Effector memory CD8-positive, alpha-beta T cell (primary cell): Measurements from ENCODE around the gene MTFP1.

ENCODE experiments used
- ATAC-seq: fragments of 150-1000 bp; cut with Tn5 transposase; replicated peaks from 2 replicates; pipeline ENCODE4 v1.10.0; 2021; ENCODE audit warnings: mild to moderate bottlenecking, moderate library complexity
- DNase-seq, 3 experiments: peaks; one replicate each; pipeline ENCODE4 v3.0.0; 2021
- H3K27ac Mint-ChIP-seq, 2 donors: one replicate each; pipeline ENCODE4 v1.8.0; 2022; ENCODE audit warnings: mild to moderate bottlenecking in 2 of 2, mixed read lengths in 2 of 2, moderate library complexity in 2 of 2
- H3K27me3 Mint-ChIP-seq, 2 donors: one replicate each; pipeline ENCODE4 v1.8.0; 2022; ENCODE audit warnings: mixed read lengths in 2 of 2
- H3K36me3 Mint-ChIP-seq: one replicate; pipeline ENCODE4 v1.8.0; 2022; ENCODE audit warnings: mild to moderate bottlenecking, moderate library complexity, mixed read lengths; ENCODE audit not compliant: insufficient read depth
- H3K4me1 Mint-ChIP-seq, 2 donors: one replicate each; pipeline ENCODE4 v1.8.0; 2022; ENCODE audit warnings: low read depth in 2 of 2, mixed read lengths in 2 of 2
- H3K4me3 Mint-ChIP-seq, 2 donors: one replicate each; pipeline ENCODE4 v1.8.0; 2022; ENCODE audit warnings: mild to moderate bottlenecking in 2 of 2, mixed read lengths in 2 of 2, moderate library complexity in 2 of 2
- H3K9me3 Mint-ChIP-seq, 2 donors: one replicate each; pipeline ENCODE4 v1.8.0; 2022; ENCODE audit warnings: mixed read lengths in 2 of 2

The MTFP1 gene

DNA sequence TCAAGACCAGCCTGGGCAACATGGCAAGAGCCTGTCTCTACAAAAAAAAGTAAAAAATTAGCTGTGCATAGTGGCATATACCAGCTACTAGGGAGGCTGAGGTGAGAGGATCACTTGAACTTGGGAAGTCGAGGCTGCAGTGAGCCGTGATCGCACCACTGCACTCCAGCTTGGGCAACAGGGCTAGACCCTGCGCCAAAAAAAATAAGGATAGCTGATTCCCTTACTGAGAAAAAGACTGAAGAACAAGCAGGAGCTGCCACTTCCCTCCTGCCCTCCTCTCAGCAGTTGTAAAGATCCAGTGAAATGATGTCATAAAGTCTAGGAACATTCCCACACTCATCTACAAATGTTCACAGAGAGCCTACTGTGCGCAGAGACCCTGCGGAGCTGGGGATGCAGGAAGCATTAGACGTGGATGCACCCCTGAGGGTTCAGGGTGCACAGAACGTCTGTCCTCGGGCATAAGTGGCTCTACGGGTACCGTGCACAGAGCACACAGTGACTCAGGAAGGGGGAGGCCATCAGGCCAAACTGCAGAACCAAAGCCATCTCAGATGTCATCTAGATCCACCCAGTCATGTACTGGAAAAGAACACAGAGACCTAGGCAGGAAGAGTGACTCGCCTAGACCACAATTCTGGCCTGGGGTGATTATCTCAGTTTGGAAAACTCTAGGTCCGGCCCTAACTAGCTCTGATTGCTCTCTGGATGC lies 17.0 kb upstream of the MTFP1 start:
- ATAC-seq = no peak
- H3K27me3 Mint-ChIP-seq = no peaks in the 10 kb centered on the region
- no peak overlapping the region for H3K4me3 Mint-ChIP-seq
- no peaks in the 10 kb centered on the region for H3K9me3 Mint-ChIP-seq
- H3K36me3 Mint-ChIP-seq = no peaks in the 10 kb centered on the region
- H3K4me1 Mint-ChIP-seq = no peaks in the 10 kb centered on the region
- no peak for DNase-seq
- H3K27ac Mint-ChIP-seq = no peak overlapping the region

GRCh38 chr22:30411780-30412179 lies 13.8 kb upstream of the MTFP1 start:
- DNase-seq (no peak), ATAC-seq (no peak)
- Mint-ChIP-seq H3K4me1 (no peaks in the 10 kb centered on the region), H3K27ac (peak overlapping the region in 1 of 2 donors; percentile 35), H3K9me3 (no peaks in the 10 kb centered on the region), H3K36me3 (peaks cover 3% of the 10 kb centered on the region), H3K27me3 (no peaks in the 10 kb centered on the region), H3K4me3 (no peak overlapping the region)

DNA sequence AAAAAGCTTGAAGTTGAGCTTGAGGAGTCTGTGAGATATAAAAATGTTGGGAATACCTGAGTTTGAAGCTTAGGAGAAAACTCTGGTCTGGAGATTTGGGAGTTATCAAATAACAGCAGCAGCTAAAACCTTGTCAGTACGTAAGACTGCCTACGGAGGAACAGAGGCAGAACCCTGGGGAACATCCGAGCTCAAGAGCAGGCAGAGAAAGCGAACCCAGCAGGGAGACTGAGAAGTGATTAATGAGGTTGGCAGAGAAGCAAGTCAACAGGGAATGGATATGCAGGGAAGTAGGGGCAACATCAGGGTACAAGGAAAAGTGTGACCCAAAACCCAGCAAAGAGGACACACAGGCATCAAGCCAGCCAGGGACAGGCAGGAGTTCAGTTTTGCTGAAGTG lies 12.6 kb upstream of the MTFP1 start:
- DNase-seq (no peak), ATAC-seq (no peak)
- Mint-ChIP-seq H3K4me1 (no peaks in the 10 kb centered on the region), H3K36me3 (peaks cover 5% of the 10 kb centered on the region), H3K9me3 (no peaks in the 10 kb centered on the region), H3K27me3 (no peaks in the 10 kb centered on the region), H3K27ac (no peak overlapping the region), H3K4me3 (no peak overlapping the region)

- Mint-ChIP-seq H3K36me3 (peaks cover 8% of the 10 kb centered on the region), H3K27ac (no peak overlapping the region), H3K9me3 (no peaks in the 10 kb centered on the region), H3K4me1 (no peaks in the 10 kb centered on the region), H3K4me3 (no peak overlapping the region), H3K27me3 (no peaks in the 10 kb centered on the region)
- no peak for DNase-seq
- ATAC-seq = no peak
Measured at GRCh38 chr22:30413745-30414524, 11.6 kb upstream of the MTFP1 start.

- Mint-ChIP-seq H3K9me3 (no peaks in the 10 kb centered on the region), H3K36me3 (peaks cover 8% of the 10 kb centered on the region), H3K4me3 (no peak overlapping the region), H3K27ac (peak overlapping the region in 1 of 2 donors; percentile 49), H3K4me1 (no peaks in the 10 kb centered on the region), H3K27me3 (no peaks in the 10 kb centered on the region)
- no peak for DNase-seq
- ATAC-seq = no peak
Measured at GRCh38 chr22:30414525-30415047, 11.0 kb upstream of the MTFP1 start.

- DNase-seq (no peak), ATAC-seq (no peak)
- Mint-ChIP-seq H3K4me3 (no peak overlapping the region), H3K9me3 (no peaks in the 10 kb centered on the region), H3K27me3 (no peaks in the 10 kb centered on the region), H3K27ac (no peak overlapping the region), H3K4me1 (no peaks in the 10 kb centered on the region), H3K36me3 (peaks cover 12% of the 10 kb centered on the region)
Measured at GRCh38 chr22:30416403-30416802, 9.2 kb upstream of the MTFP1 start.

- no peak for ATAC-seq
- no peak for DNase-seq
- H3K27ac Mint-ChIP-seq = no peak overlapping the region
- H3K27me3 Mint-ChIP-seq = no peaks in the 10 kb centered on the region
- H3K9me3 Mint-ChIP-seq = no peaks in the 10 kb centered on the region
- H3K36me3 Mint-ChIP-seq = peaks cover 12% of the 10 kb centered on the region
- no peak overlapping the region for H3K4me3 Mint-ChIP-seq
- H3K4me1 Mint-ChIP-seq = peaks cover 2 to 3% of the 10 kb centered on the region in 2 donors
Measured at GRCh38 chr22:30416837-30417236, 8.7 kb upstream of the MTFP1 start.

DNA sequence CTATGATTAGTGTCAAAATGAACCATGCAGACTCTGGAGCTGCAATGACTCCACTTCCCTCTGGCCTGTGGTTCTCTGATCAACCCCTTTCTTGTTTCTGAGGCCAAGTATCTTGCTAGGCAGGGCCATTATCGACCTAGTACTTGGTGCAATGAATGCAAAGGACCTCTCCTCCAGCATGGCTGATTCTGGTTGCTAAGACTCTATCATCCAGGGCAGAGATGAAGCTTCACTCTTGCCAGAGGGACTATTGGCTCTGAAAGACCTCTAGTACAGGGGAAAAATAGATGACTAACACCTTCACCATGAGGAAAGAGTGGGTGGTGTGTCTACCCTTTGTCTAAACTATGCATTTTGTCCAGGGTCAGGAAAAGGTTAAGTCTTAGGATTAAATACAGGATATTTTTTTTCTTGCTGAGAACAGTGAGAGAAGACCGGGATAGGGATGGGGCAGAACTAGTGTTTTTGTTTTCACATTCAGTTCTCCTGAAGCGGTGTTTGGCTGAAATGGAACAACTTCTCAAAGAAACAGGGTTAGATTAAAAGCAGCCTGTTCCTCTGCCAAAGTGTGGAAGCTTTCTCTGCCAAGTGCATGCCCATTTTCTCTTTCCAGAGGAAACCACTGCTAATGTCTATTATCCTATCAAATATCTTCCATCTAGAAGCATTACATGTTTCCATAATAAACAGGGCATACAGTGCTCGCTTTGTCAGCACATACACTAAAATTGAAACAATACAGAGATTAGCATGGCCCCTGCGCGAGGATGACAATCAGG lies 5.0 kb upstream of the MTFP1 start:
- Mint-ChIP-seq H3K36me3 (peaks cover 25% of the 10 kb centered on the region), H3K4me3 (no peak overlapping the region), H3K9me3 (no peaks in the 10 kb centered on the region), H3K4me1 (peaks cover 25 to 31% of the 10 kb centered on the region in 2 donors), H3K27ac (no peak overlapping the region), H3K27me3 (no peaks in the 10 kb centered on the region)
- no peak for ATAC-seq
- DNase-seq = no peak

- no peak for DNase-seq
- Mint-ChIP-seq H3K4me1 (peaks cover 37 to 43% of the 10 kb centered on the region in 2 donors), H3K27me3 (no peaks in the 10 kb centered on the region), H3K36me3 (peaks cover 34% of the 10 kb centered on the region), H3K27ac (peak overlapping the region; percentile 67 to 96), H3K9me3 (no peaks in the 10 kb centered on the region), H3K4me3 (peak overlapping the region; percentile 92 to 93)
- ATAC-seq = no peak
Measured at GRCh38 chr22:30421695-30422480, 3.7 kb upstream of the MTFP1 start.

GRCh38 chr22:30422481-30423300 lies 2.9 kb upstream of the MTFP1 start:
- Mint-ChIP-seq H3K9me3 (no peaks in the 10 kb centered on the region), H3K4me3 (peak overlapping the region; percentile 92 to 93), H3K4me1 (peaks cover 42 to 44% of the 10 kb centered on the region in 2 donors), H3K27me3 (no peaks in the 10 kb centered on the region), H3K36me3 (peaks cover 34% of the 10 kb centered on the region), H3K27ac (peak overlapping the region; percentile 96 to 98)
- ATAC-seq (no peak), DNase-seq (no peak)

GRCh38 chr22:30423301-30423958 lies 2.1 kb upstream of the MTFP1 start:
- H3K4me3 Mint-ChIP-seq = peak overlapping the region; percentile 92 to 93
- DNase-seq (peak in 1 of 3 experiments; percentile 29), ATAC-seq (no peak)
- peak overlapping the region; percentile 96 to 98 for H3K27ac Mint-ChIP-seq
- H3K4me1 Mint-ChIP-seq = peaks cover 42 to 44% of the 10 kb centered on the region in 2 donors
- no peaks in the 10 kb centered on the region for H3K9me3 Mint-ChIP-seq
- H3K36me3 Mint-ChIP-seq = peaks cover 30% of the 10 kb centered on the region
- no peaks in the 10 kb centered on the region for H3K27me3 Mint-ChIP-seq
